Measurements from ENCODE around the gene APP. TPM values are rescaled to one million over a fixed set of nuclear protein-coding genes. Genes with fewer than 3 reads are reported as not detected.

Gene APP
- polyA plus RNA-seq, 3 donors = 945 to 1,016 (median 957) TPM

DNA sequence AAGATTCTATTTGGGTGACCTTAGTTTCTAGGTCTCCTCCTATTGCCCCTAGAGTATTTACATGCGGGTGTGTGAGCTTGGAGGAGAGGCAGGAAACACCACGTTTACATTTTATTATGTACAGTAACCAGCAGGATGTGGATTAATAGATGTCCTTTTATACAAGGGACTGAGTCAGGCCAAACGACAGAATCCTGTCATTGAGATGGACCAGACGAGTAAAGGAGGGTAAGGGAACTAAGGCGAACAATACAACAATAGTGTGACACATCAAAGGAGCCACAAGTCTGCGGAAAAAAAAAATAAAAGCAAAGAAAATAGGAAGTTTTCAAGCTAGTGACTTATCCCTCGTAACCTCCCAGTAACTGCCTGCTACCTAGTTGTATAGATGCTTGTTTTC is 284.7 kb downstream of the APP start:
- DNase-seq (ENCODE audit: low read depth in 3 of 3, low spot score in 2 of 3) = no peak

DNA sequence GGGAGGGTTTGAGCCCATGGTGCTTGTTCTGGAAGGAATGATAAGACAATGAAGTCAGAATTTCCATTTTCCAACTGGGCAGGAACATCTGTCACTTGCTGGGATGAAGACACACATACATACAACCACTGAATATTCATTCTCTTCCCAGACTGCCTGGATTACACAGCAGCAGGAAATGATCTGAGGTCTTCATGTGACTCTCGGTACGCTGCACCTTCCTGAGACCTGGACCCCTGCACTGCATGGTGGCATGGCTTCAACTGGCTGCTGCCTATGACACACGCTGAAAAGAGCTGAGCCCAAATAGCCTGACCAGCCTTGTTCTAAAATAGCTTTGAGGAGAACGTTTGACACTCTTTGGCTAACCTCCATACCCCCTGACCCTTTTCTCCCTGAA is 285.2 kb downstream of the APP start:
- no peak for DNase-seq (ENCODE audit: low read depth in 3 of 3, low spot score in 2 of 3)

DNA sequence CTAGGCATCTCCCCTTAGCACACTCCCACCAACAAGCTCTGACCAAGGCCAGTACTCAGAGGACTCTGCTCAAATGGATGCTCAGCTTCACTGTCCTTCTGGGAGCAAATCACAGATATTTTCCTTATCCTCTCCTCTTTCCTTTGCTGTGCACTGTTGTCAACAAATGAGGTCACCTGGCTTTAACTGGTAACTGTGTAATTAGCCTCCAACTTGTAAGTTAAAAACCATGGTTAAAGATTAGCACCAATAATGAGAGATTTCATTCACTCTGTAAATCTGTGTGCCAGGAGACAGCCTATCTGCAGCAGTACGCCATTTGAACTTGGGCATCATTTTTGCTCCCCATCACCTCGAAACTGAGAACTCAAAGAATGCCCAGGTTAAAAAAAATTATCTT is 286.3 kb downstream of the APP start:
- DNase-seq (ENCODE audit: low read depth in 3 of 3, low spot score in 2 of 3) = no peak

DNA sequence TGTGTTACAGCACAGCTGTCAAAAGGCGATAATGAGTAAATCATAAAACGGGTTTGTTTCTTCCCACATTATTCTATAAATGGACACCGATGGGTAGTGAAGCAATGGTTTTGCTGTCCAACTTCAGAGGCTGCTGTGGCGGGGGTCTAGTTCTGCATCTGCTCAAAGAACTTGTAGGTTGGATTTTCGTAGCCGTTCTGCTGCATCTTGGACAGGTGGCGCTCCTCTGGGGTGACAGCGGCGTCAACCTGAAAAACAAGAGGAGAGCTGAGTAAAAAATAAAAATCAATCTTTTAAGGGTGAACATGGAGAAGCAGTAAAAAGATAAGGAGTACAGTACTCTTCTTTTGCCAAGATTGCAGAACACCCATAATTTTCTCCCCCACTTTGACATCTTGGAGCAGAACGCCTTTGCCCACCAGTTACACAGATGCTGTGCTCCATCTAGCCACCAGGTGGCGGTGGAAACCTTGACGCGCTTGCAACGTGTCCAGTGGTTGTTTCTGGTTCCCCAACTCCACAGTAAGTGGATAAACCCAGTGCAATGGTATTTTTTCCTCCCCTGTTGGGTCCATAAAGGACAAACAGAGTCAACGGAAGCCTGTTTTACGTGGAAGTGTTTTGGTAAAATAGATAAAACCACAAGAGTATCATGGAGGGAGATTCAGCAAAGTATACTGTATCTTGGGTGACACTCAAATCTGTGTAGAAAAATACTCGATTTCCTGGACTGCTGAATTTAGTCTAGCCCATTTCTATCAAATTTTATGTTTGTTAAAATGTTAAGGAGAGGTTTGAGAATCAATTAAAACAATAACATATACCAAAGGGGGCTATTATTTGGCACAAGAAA is 288.8 kb downstream of the APP start:
- DNase-seq (ENCODE audit: low read depth in 3 of 3, low spot score in 2 of 3) = no peak

DNA sequence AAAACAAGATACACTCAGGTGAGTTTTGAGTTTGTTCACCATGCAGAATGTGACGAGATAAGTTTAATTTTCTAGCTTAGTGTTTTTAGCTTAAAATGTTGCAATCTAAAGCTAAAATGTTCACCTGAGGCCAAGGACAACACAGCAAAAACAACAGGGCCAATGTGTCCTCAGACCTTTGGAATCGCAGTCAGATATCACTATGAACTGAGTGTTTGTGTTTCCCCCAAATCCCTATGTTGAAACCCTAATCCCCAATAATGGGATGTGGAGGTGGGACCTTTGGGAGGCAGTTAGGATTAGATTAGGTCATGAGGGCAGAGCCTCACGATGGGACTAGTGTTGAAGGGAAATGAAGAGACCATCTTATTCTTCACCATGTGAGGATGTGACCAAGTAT is 291.4 kb downstream of the APP start:
- no peak for DNase-seq (ENCODE audit: low read depth in 3 of 3, low spot score in 2 of 3)

DNA sequence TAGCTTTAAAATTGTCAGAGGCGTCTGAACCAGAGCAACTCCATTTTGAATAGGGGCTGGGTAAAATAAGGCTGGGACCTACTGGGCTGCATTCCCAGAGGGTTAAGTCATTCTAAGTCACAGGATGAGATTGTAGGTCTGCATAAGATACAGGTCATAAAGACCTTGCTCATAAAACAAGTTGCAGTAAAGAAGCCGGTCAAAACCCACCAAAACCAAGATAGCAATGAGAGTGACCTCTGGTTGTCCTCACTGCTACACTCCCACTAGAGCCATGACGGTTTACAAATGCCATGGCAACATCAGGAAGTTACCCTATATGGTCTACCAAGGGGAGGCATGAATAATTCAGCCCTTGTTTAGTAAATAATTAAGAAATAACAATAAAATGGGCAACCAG is 292.2 kb downstream of the APP start:
- DNase-seq (ENCODE audit: low read depth in 3 of 3, low spot score in 2 of 3) = no peak

DNA sequence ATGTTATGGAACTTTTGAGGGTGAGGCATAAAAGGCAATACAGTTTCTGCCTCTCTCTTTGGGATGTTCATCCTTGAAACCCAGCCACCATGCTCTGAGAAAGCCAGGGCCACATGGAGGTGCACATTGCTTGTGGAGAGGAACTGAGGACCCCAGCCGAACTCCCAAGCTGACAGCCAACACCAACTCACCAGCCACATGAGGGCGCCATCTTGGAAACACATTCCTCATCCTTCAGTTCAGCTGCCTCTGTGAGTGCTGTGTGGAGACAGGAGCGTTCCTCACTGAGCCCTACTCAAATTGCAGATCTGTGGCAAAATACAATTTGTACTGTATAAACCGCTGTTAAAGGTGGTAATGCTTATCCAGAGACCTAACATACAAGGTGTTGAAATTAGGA is 298.3 kb downstream of the APP start:
- DNase-seq (ENCODE audit: low read depth in 3 of 3, low spot score in 2 of 3) = no peak

DNA sequence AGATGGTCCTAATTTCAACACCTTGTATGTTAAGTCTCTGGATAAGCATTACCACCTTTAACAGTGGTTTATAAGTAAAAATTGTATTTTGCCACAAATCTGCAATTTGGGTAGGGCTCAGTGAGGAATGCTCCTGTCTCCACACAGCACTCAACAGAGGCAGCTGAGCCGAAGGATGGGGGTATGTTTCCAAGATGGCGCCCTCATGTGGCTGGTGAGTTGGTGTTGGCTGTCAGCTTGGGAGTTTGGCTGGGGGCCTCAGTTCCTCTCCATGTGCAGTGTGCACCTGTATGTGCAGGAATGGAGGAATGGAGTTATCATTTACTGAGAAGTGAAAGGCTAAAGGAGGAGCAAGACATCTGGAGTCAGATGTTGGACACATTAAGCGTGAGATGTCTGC is 299.0 kb downstream of the APP start:
- DNase-seq (ENCODE audit: low read depth in 3 of 3, low spot score in 2 of 3) = no peak

DNA sequence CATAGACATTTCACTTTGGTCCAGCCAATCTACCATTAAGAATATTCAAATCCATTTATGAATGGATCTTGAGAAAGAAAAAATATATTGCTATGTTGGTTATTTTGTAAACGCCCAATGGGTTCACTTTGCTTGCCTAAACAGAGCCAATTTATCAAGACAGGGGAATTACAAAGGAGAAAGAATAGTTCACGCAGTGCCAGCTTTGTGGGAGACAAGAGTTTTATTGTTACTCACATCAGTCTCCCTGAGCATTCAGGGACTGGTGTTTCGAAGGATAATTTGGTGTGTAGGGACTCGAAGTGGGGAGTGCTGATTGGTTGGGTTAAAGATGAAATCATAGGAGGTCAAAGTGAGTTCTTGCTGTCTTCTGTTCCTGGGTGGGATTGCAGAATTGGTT is 300.5 kb downstream of the APP start:
- no peak for DNase-seq (ENCODE audit: low read depth in 3 of 3, low spot score in 2 of 3)

DNA sequence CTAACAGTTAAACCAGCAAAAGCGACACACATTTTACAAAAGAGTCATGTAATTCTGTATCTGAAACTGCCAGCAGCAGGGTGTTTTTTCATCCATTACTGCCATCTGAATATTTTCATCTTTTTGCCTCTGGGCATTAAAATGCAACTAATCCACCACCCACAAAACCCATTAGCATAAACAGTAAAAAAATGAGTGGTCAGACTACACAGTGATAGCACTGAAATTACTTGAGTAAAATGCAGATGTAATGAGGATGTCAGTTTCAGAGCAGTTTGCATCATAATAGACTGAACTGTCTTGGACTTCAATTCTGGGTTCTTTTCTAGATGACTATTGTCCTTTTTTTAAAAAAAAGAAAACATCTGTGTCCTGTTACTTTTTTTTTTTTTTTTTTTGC is 303.5 kb downstream of the APP start:
- no peak for DNase-seq (ENCODE audit: low read depth in 3 of 3, low spot score in 2 of 3)

DNA sequence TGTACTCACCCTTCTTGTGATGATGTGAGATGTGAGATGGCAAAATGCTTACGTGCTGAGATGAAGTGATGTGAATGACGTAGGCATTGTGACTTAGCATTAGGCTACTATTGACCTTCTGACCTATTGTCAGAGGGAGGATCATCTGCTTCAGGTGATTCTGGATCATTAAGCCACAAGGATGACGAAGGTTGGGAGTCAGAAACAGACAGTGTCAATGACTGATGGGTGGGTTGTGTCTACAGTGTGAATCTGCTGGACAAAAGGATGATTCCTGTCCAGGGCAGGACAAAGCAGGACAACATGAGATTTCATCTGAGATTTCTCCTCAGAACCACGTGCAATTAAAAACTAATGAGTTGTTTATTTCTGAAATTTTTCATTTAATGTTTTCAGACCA is 306.8 kb downstream of the APP start:
- no peak for DNase-seq (ENCODE audit: low read depth in 3 of 3, low spot score in 2 of 3)

DNA sequence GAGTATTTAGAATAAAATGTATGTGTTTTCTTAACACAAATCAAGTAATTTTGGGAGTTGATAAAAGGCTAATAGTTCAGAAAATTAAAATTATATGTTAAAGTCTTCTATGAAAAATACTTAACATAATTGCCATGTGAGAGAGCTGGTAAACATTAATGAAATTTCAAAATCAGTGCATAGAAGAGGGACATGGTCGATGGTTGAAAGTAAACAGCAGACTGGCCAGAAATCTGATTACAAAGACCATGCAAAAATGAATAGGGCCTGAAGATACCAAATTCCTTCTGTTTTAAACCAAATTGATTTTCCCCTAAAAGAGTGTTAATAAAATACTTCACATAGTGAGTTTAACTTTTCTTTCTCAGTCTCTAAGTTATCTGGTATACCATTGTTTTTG is 307.5 kb downstream of the APP start:
- no peak for DNase-seq (ENCODE audit: low read depth in 3 of 3, low spot score in 2 of 3)

DNA sequence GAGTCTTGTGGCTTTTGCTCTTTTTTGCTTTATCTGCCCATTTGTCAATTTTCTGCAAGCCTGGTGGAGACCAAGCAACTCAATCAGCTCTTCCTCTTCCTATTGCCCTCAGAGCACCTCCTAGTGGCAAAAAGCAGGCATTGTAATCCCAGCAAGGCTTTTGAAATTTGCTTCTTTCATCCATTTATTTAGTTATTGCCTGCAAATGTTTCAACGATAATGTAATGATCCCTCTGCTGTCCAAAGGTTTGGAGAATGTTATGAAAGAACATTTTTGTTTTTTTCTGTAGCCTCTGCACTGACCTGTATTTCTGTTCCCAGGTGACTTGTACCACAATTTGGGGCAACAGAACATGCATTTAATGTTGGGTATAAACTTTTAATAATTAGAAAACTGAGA is 308.0 kb downstream of the APP start:
- DNase-seq (ENCODE audit: low read depth in 3 of 3, low spot score in 2 of 3) = no peak

DNA sequence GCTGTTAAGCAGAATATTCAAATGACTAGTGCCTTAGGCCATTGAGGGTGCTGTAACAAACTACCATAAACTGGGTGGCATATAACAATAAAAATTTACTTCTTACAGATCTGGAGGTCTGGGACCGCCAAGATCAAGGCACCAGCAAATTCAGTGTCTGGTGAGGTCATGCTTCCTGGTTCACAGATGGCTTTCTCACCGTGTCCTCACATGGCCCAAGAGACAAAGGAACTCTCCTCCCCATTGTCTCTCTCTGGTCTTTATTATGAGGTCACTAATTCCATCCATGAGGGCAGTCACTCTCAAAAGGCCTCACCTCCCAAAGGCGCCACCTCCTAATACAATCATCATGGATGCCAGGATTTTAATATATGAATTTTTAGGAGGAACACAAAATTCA is 308.5 kb downstream of the APP start:
- DNase-seq (ENCODE audit: low read depth in 3 of 3, low spot score in 2 of 3) = no peak

DNA sequence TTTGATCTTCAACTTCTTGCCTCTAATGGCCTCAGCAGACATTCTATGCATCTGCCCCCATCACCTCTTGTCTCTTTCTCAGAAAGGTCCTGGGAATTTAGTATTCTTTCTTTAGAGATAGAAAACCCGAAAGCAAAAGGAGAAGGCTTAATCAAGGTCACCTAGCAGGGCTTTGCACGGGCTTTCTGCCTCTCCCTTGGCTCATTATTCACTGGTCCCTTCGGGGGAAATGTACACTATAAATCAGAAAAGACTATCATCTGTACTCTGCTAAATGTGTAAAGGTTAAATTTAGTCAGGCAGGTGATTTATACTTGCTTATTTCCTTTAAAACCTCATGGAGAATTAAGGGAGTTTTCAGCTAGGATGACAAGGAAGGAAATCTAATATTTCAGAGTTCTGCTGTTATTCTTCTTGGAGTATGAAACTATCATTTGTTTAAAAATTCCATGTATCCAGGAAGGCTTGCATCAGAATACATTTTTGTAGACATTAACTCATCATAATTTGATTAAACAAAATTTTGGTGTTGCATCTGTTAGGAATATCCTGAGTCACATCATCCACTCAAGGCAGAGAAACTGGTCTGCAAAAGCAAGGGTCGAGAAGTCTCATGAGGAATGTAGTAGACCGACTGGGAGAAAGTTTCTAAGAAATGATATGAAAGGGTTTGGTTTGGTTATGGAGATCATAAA is 311.2 kb downstream of the APP start:
- DNase-seq (ENCODE audit: low read depth in 3 of 3, low spot score in 2 of 3) = no peak

DNA sequence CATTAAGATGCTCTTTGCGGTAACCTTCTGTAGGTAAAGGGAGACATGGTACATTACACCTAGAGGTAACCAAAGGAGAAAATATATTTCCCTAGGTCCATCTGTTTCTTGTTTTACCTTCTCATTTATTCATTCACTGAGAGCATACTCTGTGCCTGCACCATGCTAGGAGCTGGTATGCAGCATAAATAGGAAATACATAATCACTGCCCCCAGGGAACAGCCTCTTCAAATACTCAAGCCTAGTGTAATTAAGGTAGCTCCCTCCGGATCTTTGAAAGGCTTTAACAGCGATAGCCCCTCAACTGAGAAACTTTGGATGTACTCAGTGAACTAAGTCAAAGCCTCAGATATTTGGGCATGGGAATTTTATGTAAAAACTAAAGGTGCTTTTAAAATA is 312.2 kb downstream of the APP start:
- no peak for DNase-seq (ENCODE audit: low read depth in 3 of 3, low spot score in 2 of 3)

DNA sequence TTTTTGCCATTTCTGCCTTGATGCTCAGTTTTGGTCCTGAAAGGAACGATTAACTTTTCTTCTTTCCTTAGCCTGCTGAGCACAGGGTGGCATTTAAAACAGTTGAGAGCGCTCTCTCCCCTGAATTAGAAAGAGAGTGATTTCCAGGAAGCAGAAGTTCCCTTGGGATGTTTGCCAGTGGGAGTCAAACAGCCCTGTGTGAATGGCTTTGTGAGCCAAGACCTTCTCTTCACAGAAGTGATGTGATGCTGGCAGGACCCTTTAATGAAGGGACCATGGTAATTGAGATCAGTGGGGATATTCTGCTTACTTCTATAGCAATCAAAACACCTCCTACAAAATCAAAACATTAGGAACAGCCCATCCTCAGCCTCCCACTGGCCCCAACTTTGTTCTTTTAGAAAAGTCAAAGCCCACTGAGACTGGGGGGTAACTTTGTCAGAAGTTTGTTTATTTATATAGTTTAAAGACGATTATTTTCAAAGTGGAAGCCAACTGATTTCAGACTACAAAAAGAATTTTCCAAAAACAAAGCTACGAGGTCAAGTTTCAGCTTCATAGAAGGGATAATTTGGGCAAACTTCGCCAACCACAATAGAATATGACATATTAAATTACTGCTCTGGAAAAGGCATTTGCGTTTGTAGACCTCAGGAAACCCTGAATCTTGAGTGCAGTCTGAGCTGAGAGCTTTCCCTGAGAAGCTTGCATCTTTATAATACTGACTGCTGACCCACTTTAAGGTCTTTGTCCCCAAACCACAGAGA is 313.1 kb downstream of the APP start:
- DNase-seq (ENCODE audit: low read depth in 3 of 3, low spot score in 2 of 3) = no peak

DNA sequence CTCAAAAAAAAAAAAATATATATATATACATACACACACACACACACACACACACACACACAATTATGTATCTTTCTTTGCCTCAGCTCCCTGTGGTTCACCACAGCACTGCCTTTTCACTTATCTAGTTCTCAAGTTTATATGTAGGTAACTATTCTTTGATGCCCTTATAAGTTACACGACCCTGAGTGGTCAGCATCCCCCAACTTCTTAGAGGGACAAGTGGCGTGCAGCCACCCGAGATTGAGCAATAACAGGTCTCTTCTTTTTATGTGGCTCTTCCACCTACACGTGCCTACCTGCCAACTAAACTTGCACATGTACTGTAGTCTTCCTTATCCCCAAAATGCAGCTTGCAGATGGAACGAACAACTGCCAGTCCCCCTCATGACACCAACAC is 315.0 kb downstream of the APP start:
- no peak for DNase-seq (ENCODE audit: low read depth in 3 of 3, low spot score in 2 of 3)

DNA sequence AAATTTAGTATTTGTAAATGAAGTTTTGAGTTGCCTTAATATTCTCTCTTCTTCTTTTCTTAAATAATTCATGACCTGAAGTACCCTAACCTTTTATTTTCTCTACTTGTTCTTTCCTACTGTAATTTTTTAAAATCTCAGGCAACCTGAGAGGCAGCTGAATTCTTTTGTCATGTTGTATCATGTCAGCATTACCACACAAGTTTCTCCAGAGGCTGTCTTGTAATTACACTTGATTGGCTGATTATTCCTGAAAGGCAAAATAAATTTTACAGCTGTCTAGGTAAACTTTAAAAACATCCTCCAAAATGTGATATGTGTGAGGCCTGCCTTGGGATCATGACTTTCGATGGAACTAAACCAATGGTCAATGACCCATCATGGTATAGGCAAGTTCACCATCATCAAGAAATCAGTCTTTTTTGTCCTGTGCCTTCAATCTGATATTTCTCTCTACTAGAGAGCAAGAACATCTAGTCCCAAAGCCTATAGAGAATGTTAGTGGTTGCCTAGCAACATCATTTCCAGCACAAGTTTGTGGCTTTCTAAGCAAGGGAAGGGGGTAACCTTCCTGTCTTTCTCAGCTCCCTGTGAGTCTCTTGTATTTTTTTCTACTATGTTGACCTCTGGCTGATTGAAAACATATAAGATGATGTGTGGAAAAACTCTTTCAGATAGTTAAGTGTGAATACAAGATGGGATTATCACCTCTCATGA is 320.3 kb downstream of the APP start:
- no peak for DNase-seq (ENCODE audit: low read depth in 3 of 3, low spot score in 2 of 3)

DNA sequence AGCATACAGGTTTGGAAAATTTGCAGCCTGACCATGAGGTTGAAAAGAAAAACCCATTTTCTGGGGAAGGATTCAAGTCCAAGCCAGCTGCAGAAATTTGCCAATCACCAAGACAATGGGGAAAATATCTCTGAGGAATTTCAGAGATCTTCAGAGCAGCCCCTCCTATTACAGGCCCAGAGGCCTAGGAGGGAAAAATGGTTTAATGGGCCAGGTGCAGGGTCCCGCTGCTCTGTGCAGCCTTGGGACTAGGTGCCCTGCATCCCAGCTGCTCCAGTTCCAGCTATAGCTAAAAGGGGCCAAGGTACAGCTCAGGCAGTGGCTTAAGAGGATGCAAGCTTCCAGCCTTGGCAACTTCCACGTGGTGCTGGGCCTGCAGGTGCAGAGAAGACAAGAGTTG is 322.3 kb downstream of the APP start:
- DNase-seq (ENCODE audit: low read depth in 3 of 3, low spot score in 2 of 3) = no peak

DNA sequence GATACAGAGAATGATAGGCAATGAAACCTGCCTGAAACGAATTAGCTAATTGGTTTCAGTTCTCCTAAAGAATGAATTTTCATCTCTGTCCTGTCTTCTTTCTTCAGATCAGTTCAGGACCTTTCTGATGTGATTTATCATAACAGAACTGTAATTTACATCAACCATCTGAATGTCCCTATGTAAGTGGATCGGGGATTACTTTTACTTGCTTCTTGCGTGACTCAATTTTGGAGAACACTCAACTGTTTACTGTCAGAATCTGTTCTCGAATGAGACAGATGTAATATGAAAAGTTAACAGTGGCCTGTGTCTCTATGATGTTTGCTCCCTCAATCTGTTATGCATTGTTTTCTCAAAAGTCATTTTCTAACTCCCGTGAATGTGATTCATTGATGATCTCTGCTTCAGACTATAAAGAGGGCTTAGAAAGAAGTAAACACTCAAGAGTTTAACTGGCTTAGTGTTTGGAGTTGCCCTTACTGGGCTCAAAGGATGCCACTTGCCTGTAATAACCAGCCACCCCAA is 324.8 kb downstream of the APP start:
- DNase-seq (ENCODE audit: low read depth in 3 of 3, low spot score in 2 of 3) = no peak

All from right renal cortex interstitium (tissue), 3 donors.